HCT116 (cell line): ENCODE measurements around the gene SDK1.

ENCODE experiments used
- CTCF ChIP-seq, 3 experiments: fragments of 200-600 bp in 1 of 3; sonication (generic) in 1 of 3; IDR thresholded peaks in 2 of 3; conservative IDR thresholded peaks in 1 of 3; 2 replicates each; pipeline ENCODE4 v1.5.1; 2012 to 2017; ENCODE audit warnings: low read depth in 2 of 3, low read length in 2 of 3, antibody characterized with exemption in 1 of 3, borderline replicate concordance in 1 of 3, control low read depth in 1 of 3, mild to moderate bottlenecking in 1 of 3, mixed read lengths in 1 of 3, mixed run types in 1 of 3, moderate library complexity in 1 of 3; ENCODE audit not compliant: insufficient read depth in 1 of 3
- POLR2A ChIP-seq: IDR thresholded peaks from 2 replicates; pipeline ENCODE4 v1.7.0; 2011; ENCODE audit warnings: borderline replicate concordance; ENCODE audit not compliant: insufficient read depth, insufficient read length; ENCODE audit errors: extremely low read depth
- POLR2AphosphoS5 ChIP-seq: IDR thresholded peaks from 2 replicates; pipeline ENCODE4 v1.6.1; 2011; ENCODE audit warnings: mild to moderate bottlenecking, low read depth, low read length, moderate library complexity
- REST ChIP-seq: IDR thresholded peaks from 2 replicates; pipeline ENCODE4 v1.6.1; 2012; ENCODE audit warnings: low read depth
- SIN3A ChIP-seq: IDR thresholded peaks from 2 replicates; pipeline ENCODE4 v1.6.1; 2012; ENCODE audit warnings: low read depth
- TCF7L2 ChIP-seq: IDR thresholded peaks from 2 replicates; pipeline ENCODE4 v1.7.0; 2011; ENCODE audit warnings: borderline replicate concordance, inconsistent platforms; ENCODE audit not compliant: insufficient read depth, insufficient read length; ENCODE audit errors: extremely low read depth
- ZNF274 ChIP-seq: fragments of 200-500 bp; sonication (Bioruptor generic); IDR thresholded peaks from 2 replicates; pipeline ENCODE4 v1.6.1; 2014; ENCODE audit warnings: mild to moderate bottlenecking, low read depth, low read length, inconsistent platforms

GRCh38 chr7:3280946-3281656 is 20.0 kb upstream of the SDK1 start:
- no peak for TF ChIP-seq TCF7L2
- TF ChIP-seq CTCF (IDR thresholded peaks at IDR 0.05 in 2 of 3, conservative IDR thresholded peaks at IDR 0.05 in 1 of 3; ENCODE audit: borderline replicate concordance in 1 of 3, insufficient read depth in 1 of 3, low read depth in 2 of 3, low read length in 2 of 3): no peak
- TF ChIP-seq POLR2AphosphoS5: no peak
- TF ChIP-seq SIN3A: no peak
- TF ChIP-seq POLR2A: no peak
- TF ChIP-seq REST: no peak
- TF ChIP-seq ZNF274: no peak
